ENCODE data around the gene NXN. TPM values are rescaled to one million over a fixed set of nuclear protein-coding genes. Genes with fewer than 3 reads are reported as not detected.
"Not testable (repeated sequence)": the region's sequence is repeated elsewhere in the genome, so short reads cannot be mapped to it uniquely, and the experiment has no call there.

The NXN gene
- total RNA-seq, 1 experiment from 2014 or later = 142 TPM

GRCh38 chr17:915538-916201 is 63.9 kb downstream of the NXN start:
- Histone ChIP-seq H3K4me3 (ENCODE audit: insufficient read depth, low read depth, low read length) (no peak overlapping the region), H3K27me3 (ENCODE audit: control insufficient read depth, insufficient read depth, low read length) (no peaks in the 10 kb centered on the region), H3K36me3 (replicated peaks; ENCODE audit: control insufficient read depth, insufficient read depth, low read length) (no peaks in the 10 kb centered on the region)
- DNase-seq = peak; percentile 36

GRCh38 chr17:914561-914960 is 65.0 kb downstream of the NXN start:
- H3K36me3 ChIP-seq (replicated peaks; ENCODE audit: control insufficient read depth, insufficient read depth, low read length) = no peaks in the 10 kb centered on the region
- H3K4me3 ChIP-seq (ENCODE audit: insufficient read depth, low read depth, low read length) = no peak overlapping the region
- peak; percentile 40 for DNase-seq

GRCh38 chr17:913207-913606 is 66.4 kb downstream of the NXN start:
- Histone ChIP-seq H3K36me3 (replicated peaks; ENCODE audit: control insufficient read depth, insufficient read depth, low read length) (no peaks in the 10 kb centered on the region), H3K27me3 (ENCODE audit: control insufficient read depth, insufficient read depth, low read length) (no peaks in the 10 kb centered on the region), H3K4me3 (ENCODE audit: insufficient read depth, low read depth, low read length) (no peak overlapping the region)
- DNase-seq = peak; percentile 12

More at GRCh38 chr17:914561-914960, 65.0 kb downstream of the NXN start:
- H3K27me3 ChIP-seq (ENCODE audit: control insufficient read depth, insufficient read depth, low read length) = no peaks in the 10 kb centered on the region

GRCh38 chr17:909642-910323 is 69.8 kb downstream of the NXN start:
- no peak overlapping the region for H3K4me3 ChIP-seq (ENCODE audit: insufficient read depth, low read depth, low read length)
- no peaks in the 10 kb centered on the region for H3K36me3 ChIP-seq (replicated peaks; ENCODE audit: control insufficient read depth, insufficient read depth, low read length)
- DNase-seq = no peak
- no peaks in the 10 kb centered on the region for H3K27me3 ChIP-seq (ENCODE audit: control insufficient read depth, insufficient read depth, low read length)

- no peaks in the 10 kb centered on the region for H3K27me3 ChIP-seq (ENCODE audit: control insufficient read depth, insufficient read depth, low read length)
- no peak for DNase-seq
- no peak overlapping the region for H3K4me3 ChIP-seq (ENCODE audit: insufficient read depth, low read depth, low read length)
- no peaks in the 10 kb centered on the region for H3K36me3 ChIP-seq (replicated peaks; ENCODE audit: control insufficient read depth, insufficient read depth, low read length)
Observed at GRCh38 chr17:907725-908124, 71.9 kb downstream of the NXN start.

GRCh38 chr17:905708-906107 is 73.9 kb downstream of the NXN start:
- not testable (repeated sequence) for H3K36me3 ChIP-seq (replicated peaks; ENCODE audit: control insufficient read depth, insufficient read depth, low read length); DNase-seq

GRCh38 chr17:903691-904481 is 75.7 kb downstream of the NXN start:
- no peak for DNase-seq
- H3K27me3 ChIP-seq (ENCODE audit: control insufficient read depth, insufficient read depth, low read length) = no peaks in the 10 kb centered on the region
- H3K36me3 ChIP-seq (replicated peaks; ENCODE audit: control insufficient read depth, insufficient read depth, low read length) = no peaks in the 10 kb centered on the region
- no peak overlapping the region for H3K4me3 ChIP-seq (ENCODE audit: insufficient read depth, low read depth, low read length)

More at GRCh38 chr17:905708-906107, 73.9 kb downstream of the NXN start:
- not testable (repeated sequence) for H3K4me3 ChIP-seq (ENCODE audit: insufficient read depth, low read depth, low read length); H3K27me3 ChIP-seq (ENCODE audit: control insufficient read depth, insufficient read depth, low read length)

- H3K4me3 ChIP-seq (ENCODE audit: insufficient read depth, low read depth, low read length) = no peak overlapping the region
- DNase-seq = no peak
- no peaks in the 10 kb centered on the region for H3K27me3 ChIP-seq (ENCODE audit: control insufficient read depth, insufficient read depth, low read length)
- H3K36me3 ChIP-seq (replicated peaks; ENCODE audit: control insufficient read depth, insufficient read depth, low read length) = no peaks in the 10 kb centered on the region
Observed at GRCh38 chr17:902463-902862, 77.1 kb downstream of the NXN start.

GRCh38 chr17:901964-902363 is 77.6 kb downstream of the NXN start:
- Histone ChIP-seq H3K4me3 (ENCODE audit: insufficient read depth, low read depth, low read length) (no peak overlapping the region), H3K27me3 (ENCODE audit: control insufficient read depth, insufficient read depth, low read length) (no peaks in the 10 kb centered on the region), H3K36me3 (replicated peaks; ENCODE audit: control insufficient read depth, insufficient read depth, low read length) (no peaks in the 10 kb centered on the region)
- DNase-seq = no peak

GRCh38 chr17:901191-901950 is 78.2 kb downstream of the NXN start:
- Histone ChIP-seq H3K36me3 (replicated peaks; ENCODE audit: control insufficient read depth, insufficient read depth, low read length) (no peaks in the 10 kb centered on the region), H3K4me3 (ENCODE audit: insufficient read depth, low read depth, low read length) (no peak overlapping the region), H3K27me3 (ENCODE audit: control insufficient read depth, insufficient read depth, low read length) (no peaks in the 10 kb centered on the region)
- no peak for DNase-seq

- no peak overlapping the region for H3K4me3 ChIP-seq (ENCODE audit: insufficient read depth, low read depth, low read length)
- no peak for DNase-seq
- H3K36me3 ChIP-seq (replicated peaks; ENCODE audit: control insufficient read depth, insufficient read depth, low read length) = no peaks in the 10 kb centered on the region
Observed at GRCh38 chr17:900336-900934, 79.1 kb downstream of the NXN start.

GRCh38 chr17:897970-898619 is 81.5 kb downstream of the NXN start:
- Histone ChIP-seq H3K4me3 (ENCODE audit: insufficient read depth, low read depth, low read length) (no peak overlapping the region), H3K27me3 (ENCODE audit: control insufficient read depth, insufficient read depth, low read length) (no peaks in the 10 kb centered on the region), H3K36me3 (replicated peaks; ENCODE audit: control insufficient read depth, insufficient read depth, low read length) (no peaks in the 10 kb centered on the region)
- DNase-seq = no peak

More at GRCh38 chr17:900336-900934, 79.1 kb downstream of the NXN start:
- no peaks in the 10 kb centered on the region for H3K27me3 ChIP-seq (ENCODE audit: control insufficient read depth, insufficient read depth, low read length)

- no peak for DNase-seq
- H3K4me3 ChIP-seq (ENCODE audit: insufficient read depth, low read depth, low read length) = no peak overlapping the region
- H3K27me3 ChIP-seq (ENCODE audit: control insufficient read depth, insufficient read depth, low read length) = no peaks in the 10 kb centered on the region
- H3K36me3 ChIP-seq (replicated peaks; ENCODE audit: control insufficient read depth, insufficient read depth, low read length) = no peaks in the 10 kb centered on the region
Observed at GRCh38 chr17:896953-897661, 82.5 kb downstream of the NXN start.
